Gastrocnemius medialis (tissue), 4 donors: ENCODE measurements around the gene PSMD9. TPM values are rescaled to one million over a fixed set of nuclear protein-coding genes. Genes with fewer than 3 reads are reported as not detected.
"Not testable (repeated sequence)": the region's sequence is repeated elsewhere in the genome, so short reads cannot be mapped to it uniquely, and the experiment has no call there.

Experiments
- ATAC-seq, 2 donors: fragments of 150-250 bp; one replicate each; pipeline ENCODE4 v1.9.1; 2016
- DNase-seq, 2 donors: peaks; one replicate each; pipeline ENCODE4 v3.0.0-alpha.2; 2019
- H3K27ac ChIP-seq, 4 donors: fragments of 200-600 bp; sonication (generic); 1 replicate in 1 of 4; 2 replicates in 3 of 4; pipeline ENCODE4 v1.5.1; 2016 to 2018; ENCODE audit warnings: mild to moderate bottlenecking in 2 of 4, moderate library complexity in 1 of 4
- H3K27me3 ChIP-seq, 3 donors: fragments of 200-600 bp; sonication (generic) in 2 of 3; 1 replicate in 1 of 3; 2 replicates in 2 of 3; pipeline versions ENCODE4 v1.5.1 to v1.6.0; 2016 to 2019; ENCODE audit warnings: mild to moderate bottlenecking in 1 of 3, moderate library complexity in 1 of 3
- H3K36me3 ChIP-seq, 2 donors: fragments of 200-600 bp; sonication (generic) in 1 of 2; one replicate each; pipeline ENCODE4 v1.5.1; 2017 to 2018
- H3K4me1 ChIP-seq, 2 donors: fragments of 200-600 bp; sonication (generic) in 1 of 2; one replicate each; pipeline ENCODE4 v1.5.1; 2016 to 2017; ENCODE audit warnings: mild to moderate bottlenecking in 2 of 2
- H3K4me3 ChIP-seq, 4 donors: fragments of 200-600 bp; sonication (generic) in 3 of 4; 1 replicate in 1 of 4; 2 replicates in 3 of 4; pipeline ENCODE4 v1.5.1; 2016 to 2019; ENCODE audit warnings: mild to moderate bottlenecking in 2 of 4
- H3K9me3 ChIP-seq, 3 donors: fragments of 200-600 bp; sonication (generic) in 2 of 3; 1 replicate in 1 of 3; 2 replicates in 2 of 3; pipeline ENCODE4 v1.5.1; 2016 to 2019
- POLR2A ChIP-seq, 2 donors: fragments of 450-650 bp; IDR thresholded peaks; one replicate each; pipeline ENCODE4 v1.6.1; 2017; ENCODE audit warnings: antibody characterized with exemption in 2 of 2, mild to moderate bottlenecking in 2 of 2, moderate library complexity in 2 of 2
- in situ Hi-C, 4 donors: fragments of 200-750 bp; cut with MboI; loops; one replicate each; pipeline versions ENCODE4 v1.15.0 to v1.8.0; 2017; ENCODE audit warnings: low sequenced_read_pairs in 4 of 4
- intact Hi-C: fragments of 100-400 bp; cut with DNase I; formaldehyde crosslinking; loops from one replicate; pipeline ENCODE4 v1.15.1; 2023; ENCODE audit warnings: low total_unique reads
- total RNA-seq, 4 donors: library from RNA; depleted of rRNA; stranded (reverse); fragments of >200 nt; gene quantifications; one replicate each; pipeline versions ENCODE4 v1.1.0 to v1.2.3, GENCODE V29; 2016
- TF ChIP-seq, protein P1 (sequence below), 5 experiments: fragments of 450-650 bp in 3 of 5; fragments of 200-600 bp in 2 of 5; sonication (generic) in 2 of 5; IDR thresholded peaks in 4 of 5; conservative IDR thresholded peaks in 1 of 5; 1 replicate in 4 of 5; 2 replicates in 1 of 5; pipeline ENCODE4 v1.5.1; 2016 to 2019; ENCODE audit warnings: antibody characterized with exemption in 5 of 5, mild to moderate bottlenecking in 3 of 5, moderate library complexity in 3 of 5

PSMD9 gene
- total RNA-seq, 4 donors from 2014 or later = 16.5 to 84.9 (median 47.0) TPM

DNA sequence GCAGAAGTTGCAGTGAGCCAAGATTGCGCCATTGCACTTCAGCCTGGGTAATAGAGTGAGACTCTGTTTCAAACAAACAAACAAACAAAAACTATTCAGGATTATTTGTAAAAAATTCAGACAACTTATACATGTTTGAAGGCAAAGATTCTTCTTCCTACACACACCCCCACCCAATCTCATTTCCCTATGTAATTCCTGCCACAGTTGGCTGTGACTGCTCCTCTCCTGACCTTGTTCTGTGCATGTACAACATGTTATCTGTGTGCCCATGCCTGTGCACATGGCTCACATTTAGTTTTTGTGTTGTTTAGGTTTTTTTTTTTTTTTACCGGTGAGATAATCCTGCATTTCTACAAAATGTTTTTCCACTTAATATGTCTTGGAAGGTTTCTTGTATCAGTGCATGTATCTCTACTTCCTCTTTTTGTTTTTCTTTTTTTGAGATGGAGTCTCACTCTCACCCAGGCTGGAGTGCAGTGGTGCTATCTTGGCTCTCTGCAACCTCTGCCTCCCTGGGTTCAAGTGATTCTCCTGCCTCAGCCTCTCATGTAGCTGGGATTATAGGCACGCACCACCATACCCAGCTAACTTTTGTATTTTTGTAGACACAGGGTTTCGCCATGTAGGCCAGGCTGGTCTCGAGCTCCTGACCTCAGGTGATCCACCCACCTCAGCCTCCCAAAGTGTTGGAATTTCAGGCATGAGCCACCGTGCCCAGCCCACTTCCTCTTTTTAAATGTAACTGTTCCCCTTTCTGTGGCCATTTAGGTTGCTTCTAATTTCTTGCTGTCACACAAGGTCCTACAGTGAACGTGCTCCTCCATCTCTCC, 38.5 kb downstream of the PSMD9 start:
- no peaks in the 10 kb centered on the region for H3K9me3 ChIP-seq
- no peak for TF ChIP-seq POLR2A (IDR thresholded peaks at IDR 0.05)
- TF ChIP-seq, protein P1, sequence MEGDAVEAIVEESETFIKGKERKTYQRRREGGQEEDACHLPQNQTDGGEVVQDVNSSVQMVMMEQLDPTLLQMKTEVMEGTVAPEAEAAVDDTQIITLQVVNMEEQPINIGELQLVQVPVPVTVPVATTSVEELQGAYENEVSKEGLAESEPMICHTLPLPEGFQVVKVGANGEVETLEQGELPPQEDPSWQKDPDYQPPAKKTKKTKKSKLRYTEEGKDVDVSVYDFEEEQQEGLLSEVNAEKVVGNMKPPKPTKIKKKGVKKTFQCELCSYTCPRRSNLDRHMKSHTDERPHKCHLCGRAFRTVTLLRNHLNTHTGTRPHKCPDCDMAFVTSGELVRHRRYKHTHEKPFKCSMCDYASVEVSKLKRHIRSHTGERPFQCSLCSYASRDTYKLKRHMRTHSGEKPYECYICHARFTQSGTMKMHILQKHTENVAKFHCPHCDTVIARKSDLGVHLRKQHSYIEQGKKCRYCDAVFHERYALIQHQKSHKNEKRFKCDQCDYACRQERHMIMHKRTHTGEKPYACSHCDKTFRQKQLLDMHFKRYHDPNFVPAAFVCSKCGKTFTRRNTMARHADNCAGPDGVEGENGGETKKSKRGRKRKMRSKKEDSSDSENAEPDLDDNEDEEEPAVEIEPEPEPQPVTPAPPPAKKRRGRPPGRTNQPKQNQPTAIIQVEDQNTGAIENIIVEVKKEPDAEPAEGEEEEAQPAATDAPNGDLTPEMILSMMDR (IDR thresholded peaks at IDR 0.05 in 4 of 5, conservative IDR thresholded peaks at IDR 0.05 in 1 of 5) = no peak
- H3K27ac ChIP-seq = no peak overlapping the region
- ATAC-seq (no peak), DNase-seq (no peak)
- intact Hi-C loops = no loop called here
- H3K4me1 ChIP-seq = peaks cover 9 to 14% of the 10 kb centered on the region in 2 donors
- H3K4me3 ChIP-seq = no peak overlapping the region
- in situ Hi-C loops = no loop called here
- no peaks in the 10 kb centered on the region for H3K36me3 ChIP-seq
- no peaks in the 10 kb centered on the region for H3K27me3 ChIP-seq

DNA sequence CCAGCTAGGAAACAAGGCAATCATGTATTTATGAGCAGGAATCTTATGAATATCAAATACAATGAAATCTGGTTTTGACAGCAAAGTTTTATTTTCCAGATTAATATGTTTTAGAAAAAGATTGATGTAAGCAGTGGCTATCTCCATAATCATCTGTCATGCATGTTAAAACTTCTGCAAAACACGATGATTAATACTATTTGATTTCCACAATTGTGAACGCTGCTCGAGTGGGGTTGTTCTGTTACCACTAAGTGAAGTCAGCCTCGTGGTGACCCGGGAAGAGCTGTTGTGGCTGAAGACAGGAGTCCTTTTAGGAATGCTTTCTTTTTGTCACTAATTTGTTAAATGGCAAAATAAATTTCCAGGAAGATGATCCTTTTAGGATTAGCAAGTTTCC, 39.2 kb downstream of the PSMD9 start:
- Histone ChIP-seq H3K27me3 (no peaks in the 10 kb centered on the region), H3K4me1 (peaks cover 9 to 14% of the 10 kb centered on the region in 2 donors), H3K4me3 (no peak overlapping the region), H3K9me3 (no peaks in the 10 kb centered on the region), H3K27ac (no peak overlapping the region), H3K36me3 (no peaks in the 10 kb centered on the region)
- intact Hi-C loops (no loop called here), in situ Hi-C loops (no loop called here)
- no peak for DNase-seq
- no peak for ATAC-seq
- TF ChIP-seq, protein P1 (IDR thresholded peaks at IDR 0.05 in 4 of 5, conservative IDR thresholded peaks at IDR 0.05 in 1 of 5) = no peak
- no peak for TF ChIP-seq POLR2A (IDR thresholded peaks at IDR 0.05)

DNA sequence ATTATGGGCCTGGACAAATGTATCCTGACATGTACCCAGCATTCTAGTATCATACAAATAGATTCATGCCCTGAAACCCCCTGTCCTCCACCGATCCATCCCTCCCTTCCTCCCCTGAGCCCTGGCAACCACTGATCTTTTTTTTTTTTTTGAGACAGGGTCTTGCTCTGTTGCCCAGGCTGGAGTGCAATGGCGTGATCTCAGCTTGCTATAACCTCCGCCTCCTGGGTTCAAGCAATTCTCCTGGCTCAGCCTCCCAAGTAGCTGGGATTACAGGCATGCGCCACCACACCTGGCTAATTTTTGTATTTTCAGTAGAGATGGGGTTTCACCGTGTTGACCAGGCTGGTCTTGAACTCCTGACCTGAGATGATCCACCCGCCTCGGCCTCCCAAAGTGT, 41.0 kb downstream of the PSMD9 start:
- H3K36me3 ChIP-seq, in situ Hi-C loops, intact Hi-C loops, H3K27me3 ChIP-seq, H3K4me3 ChIP-seq, H3K4me1 ChIP-seq, ATAC-seq, H3K27ac ChIP-seq, DNase-seq, H3K9me3 ChIP-seq: not testable (repeated sequence)

DNA sequence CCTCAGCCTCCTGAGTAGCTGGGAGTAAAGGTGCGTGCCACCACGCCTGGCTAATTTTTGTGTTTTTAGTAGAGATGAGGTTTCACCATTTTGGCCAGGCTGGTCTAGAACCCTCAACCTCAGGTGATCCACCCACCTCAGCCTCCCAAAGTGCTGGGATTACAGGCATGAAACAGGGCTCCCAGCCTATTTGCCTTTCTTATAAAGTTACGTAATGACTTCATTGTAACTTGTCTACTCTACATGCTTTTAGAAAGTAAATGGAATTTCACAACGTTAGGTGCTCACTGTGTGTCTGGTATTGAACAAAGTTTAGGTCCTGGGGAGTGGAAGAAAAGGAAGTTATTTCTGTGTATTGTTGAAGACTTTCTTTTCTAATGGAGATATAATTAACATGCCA, 42.3 kb downstream of the PSMD9 start:
- Histone ChIP-seq H3K4me3 (no peak overlapping the region), H3K4me1 (no peaks in the 10 kb centered on the region), H3K36me3 (no peaks in the 10 kb centered on the region), H3K27ac (no peak overlapping the region), H3K27me3 (no peaks in the 10 kb centered on the region), H3K9me3 (no peaks in the 10 kb centered on the region)
- DNase-seq (no peak), ATAC-seq (no peak)
- intact Hi-C loops = no loop called here
- TF ChIP-seq, protein P1 (IDR thresholded peaks at IDR 0.05 in 4 of 5, conservative IDR thresholded peaks at IDR 0.05 in 1 of 5) = no peak
- TF ChIP-seq POLR2A (IDR thresholded peaks at IDR 0.05) = no peak
- in situ Hi-C loops = no loop called here

DNA sequence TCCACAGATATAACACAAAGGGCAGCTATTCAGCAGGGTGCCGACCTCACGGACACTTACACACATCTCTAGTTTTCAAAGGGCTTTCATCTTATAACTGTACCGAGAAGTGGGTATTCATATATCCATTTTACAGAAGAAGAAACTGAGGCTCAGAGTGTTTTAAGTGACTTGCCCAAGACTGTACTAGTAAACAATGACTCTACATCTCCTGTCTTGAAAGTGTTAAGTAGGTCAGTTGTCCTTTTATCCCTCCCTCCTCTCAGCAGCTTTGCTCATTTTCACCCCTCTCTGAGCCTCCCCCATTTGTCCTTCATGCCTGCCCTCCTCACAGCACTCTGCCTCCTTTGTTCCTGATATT, 43.6 kb downstream of the PSMD9 start:
- Histone ChIP-seq H3K9me3 (no peaks in the 10 kb centered on the region), H3K4me1 (no peaks in the 10 kb centered on the region), H3K27ac (no peak overlapping the region), H3K27me3 (no peaks in the 10 kb centered on the region), H3K36me3 (no peaks in the 10 kb centered on the region), H3K4me3 (no peak overlapping the region)
- ATAC-seq = no peak
- in situ Hi-C loops (no loop called here), intact Hi-C loops (no loop called here)
- no peak for DNase-seq
- TF ChIP-seq, protein P1 (IDR thresholded peaks at IDR 0.05 in 4 of 5, conservative IDR thresholded peaks at IDR 0.05 in 1 of 5) = no peak
